Stimulated activated CD4-positive, alpha-beta T cell treated with anti-CD3 and anti-CD28 coated beads, Interleukin-1b, Interleukin-23, amount 100 ng/mL, for 24 hours (primary cell): ENCODE data around the gene REXO1.
A peak's percentile ranks its signal among the peaks of the same experiment; 100 is the strongest.
"Not testable (repeated sequence)": the region's sequence is repeated elsewhere in the genome, so short reads cannot be mapped to it uniquely, and the experiment has no call there.

Experiments
- DNase-seq, 4 experiments: peaks; one replicate each; pipeline ENCODE4 v3.0.0-alpha.2; 2020; ENCODE audit warnings: low read depth in 4 of 4, low spot score in 1 of 4

REXO1 gene

GRCh38 chr19:1877280-1877660 is 29.0 kb upstream of the REXO1 start:
- not testable (repeated sequence) for DNase-seq

- not testable (repeated sequence) for DNase-seq
These were observed 28.4 kb upstream of the REXO1 start for GRCh38 chr19:1876496-1877279.

- peak; percentile 69 to 89 (median 76) for DNase-seq
These were observed 27.6 kb upstream of the REXO1 start for GRCh38 chr19:1875646-1876495.

- DNase-seq: not testable (repeated sequence)
These were observed 27.0 kb upstream of the REXO1 start for GRCh38 chr19:1875265-1875645.

GRCh38 chr19:1874554-1875185 is 26.4 kb upstream of the REXO1 start:
- DNase-seq: no peak

- no peak for DNase-seq
These were observed 25.5 kb upstream of the REXO1 start for GRCh38 chr19:1873524-1874473.

- DNase-seq: no peak
These were observed 24.7 kb upstream of the REXO1 start for GRCh38 chr19:1872807-1873523.

GRCh38 chr19:1871630-1872029 is 23.3 kb upstream of the REXO1 start:
- no peak for DNase-seq

GRCh38 chr19:1871140-1871597 is 22.9 kb upstream of the REXO1 start:
- DNase-seq: no peak

- no peak for DNase-seq
These were observed 20.7 kb upstream of the REXO1 start for GRCh38 chr19:1868971-1869370.

GRCh38 chr19:1867349-1867724 is 19.1 kb upstream of the REXO1 start:
- DNase-seq: no peak

- DNase-seq: no peak
These were observed 18.5 kb upstream of the REXO1 start for GRCh38 chr19:1866693-1867348.

- no peak for DNase-seq
These were observed 17.1 kb upstream of the REXO1 start for GRCh38 chr19:1865172-1866010.

GRCh38 chr19:1864480-1865171 is 16.3 kb upstream of the REXO1 start:
- no peak for DNase-seq

GRCh38 chr19:1863638-1864479 is 15.6 kb upstream of the REXO1 start:
- DNase-seq: peak; percentile 79 to 95 (median 92)

- DNase-seq: no peak
These were observed 15.0 kb upstream of the REXO1 start, which contains the start of gene KLF16 for GRCh38 chr19:1863328-1863637. Gene KLF16, minus strand, starts transcription at chr19:1863579. Its CDS starts 82 bp downstream, at chr19:1863497.
